Measurements from ENCODE around the gene NDUFS5.

DNA sequence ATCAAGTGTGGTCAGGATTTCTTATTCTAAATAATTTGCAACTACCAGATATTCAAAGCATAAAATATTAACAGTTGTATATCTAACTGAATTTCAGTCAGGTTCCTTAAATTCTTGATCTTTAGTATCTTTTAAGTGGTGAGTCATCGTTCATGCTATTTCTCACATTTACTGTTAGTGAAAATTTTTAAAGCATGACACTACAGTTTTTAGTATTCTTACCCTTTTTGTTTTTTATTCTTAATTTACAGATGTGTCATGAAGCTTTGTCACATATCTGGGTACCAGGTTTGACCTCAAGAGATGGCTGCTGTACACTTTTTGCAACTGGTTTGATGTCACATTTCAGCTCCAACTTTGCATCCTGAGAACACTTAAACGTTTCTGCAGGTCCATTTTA, 22.4 kb upstream of the NDUFS5 start:
- TF ChIP-seq, protein P1, sequence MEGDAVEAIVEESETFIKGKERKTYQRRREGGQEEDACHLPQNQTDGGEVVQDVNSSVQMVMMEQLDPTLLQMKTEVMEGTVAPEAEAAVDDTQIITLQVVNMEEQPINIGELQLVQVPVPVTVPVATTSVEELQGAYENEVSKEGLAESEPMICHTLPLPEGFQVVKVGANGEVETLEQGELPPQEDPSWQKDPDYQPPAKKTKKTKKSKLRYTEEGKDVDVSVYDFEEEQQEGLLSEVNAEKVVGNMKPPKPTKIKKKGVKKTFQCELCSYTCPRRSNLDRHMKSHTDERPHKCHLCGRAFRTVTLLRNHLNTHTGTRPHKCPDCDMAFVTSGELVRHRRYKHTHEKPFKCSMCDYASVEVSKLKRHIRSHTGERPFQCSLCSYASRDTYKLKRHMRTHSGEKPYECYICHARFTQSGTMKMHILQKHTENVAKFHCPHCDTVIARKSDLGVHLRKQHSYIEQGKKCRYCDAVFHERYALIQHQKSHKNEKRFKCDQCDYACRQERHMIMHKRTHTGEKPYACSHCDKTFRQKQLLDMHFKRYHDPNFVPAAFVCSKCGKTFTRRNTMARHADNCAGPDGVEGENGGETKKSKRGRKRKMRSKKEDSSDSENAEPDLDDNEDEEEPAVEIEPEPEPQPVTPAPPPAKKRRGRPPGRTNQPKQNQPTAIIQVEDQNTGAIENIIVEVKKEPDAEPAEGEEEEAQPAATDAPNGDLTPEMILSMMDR (IDR thresholded peaks at IDR 0.05; ENCODE audit: insufficient read depth, low read depth, low read length), result no peak
- no peak for TF ChIP-seq EZH2 (IDR thresholded peaks at IDR 0.05; ENCODE audit: insufficient read depth, low read length)
